Aortic smooth muscle cell (primary cell): Measurements from ENCODE around the gene CCDC78. TPM values are rescaled to one million over a fixed set of nuclear protein-coding genes. Genes with fewer than 3 reads are reported as not detected.

Experiments used
- total RNA-seq: library from RNA; depleted of rRNA; stranded (reverse); fragments of >200 nt; gene quantifications from 2 replicates; pipeline ENCODE4 v1.2.3, GENCODE V29; 2014

The CCDC78 gene
- 0.79 and 1.1 TPM in 2 replicates for total RNA-seq

DNA sequence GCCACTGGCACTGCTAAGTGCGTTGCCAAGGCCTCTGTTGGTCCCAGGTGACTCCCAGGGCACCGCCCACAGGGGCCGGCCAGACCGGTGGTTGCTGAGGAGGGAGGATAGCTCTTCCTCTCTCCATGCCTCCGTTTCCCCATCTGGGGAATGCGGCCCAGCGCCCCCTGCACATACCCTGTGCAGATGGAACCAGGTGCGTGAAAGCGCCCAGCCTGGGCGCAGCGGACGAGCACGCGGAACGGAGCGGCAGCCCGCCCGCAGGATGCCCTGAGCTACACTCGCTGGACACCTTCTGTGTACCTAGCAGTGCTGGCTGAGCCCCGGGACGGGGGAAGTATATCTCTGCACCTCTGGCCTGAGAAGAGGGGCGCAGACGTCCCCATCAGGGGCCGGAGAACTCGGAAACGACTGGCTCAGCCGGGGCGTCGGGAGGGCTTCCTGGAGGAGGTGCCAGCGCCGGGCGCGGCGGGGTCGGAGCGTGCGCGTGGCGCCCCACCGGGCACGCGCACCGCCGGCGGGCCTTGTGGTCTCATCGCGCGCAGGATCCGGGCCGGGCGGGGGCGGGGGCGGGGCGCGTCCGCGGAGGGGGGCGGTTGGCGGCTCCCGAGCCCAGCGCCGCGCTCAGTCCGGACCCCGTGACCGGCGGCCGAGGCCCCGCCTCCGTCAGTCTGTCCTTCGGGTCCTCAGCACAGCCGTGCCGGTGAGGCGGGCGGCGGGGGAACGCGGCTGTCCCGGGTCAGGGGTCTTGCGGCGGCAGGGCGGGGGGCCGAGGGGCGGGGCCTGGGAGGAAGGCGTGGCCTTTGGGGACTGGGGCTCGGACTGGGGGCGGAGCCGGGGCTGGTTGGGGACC is at the start of gene CCDC78, which contains the start of gene HAGHL:
Gene CCDC78, minus strand, starts transcription at position 6 of the 853 bp plus-strand sequence. CDS start 76 bp downstream, outside the sequence.
Gene HAGHL, plus strand, starts transcription at position 669 of the 853 bp plus-strand sequence. CDS start 404 bp downstream, outside the sequence.

DNA sequence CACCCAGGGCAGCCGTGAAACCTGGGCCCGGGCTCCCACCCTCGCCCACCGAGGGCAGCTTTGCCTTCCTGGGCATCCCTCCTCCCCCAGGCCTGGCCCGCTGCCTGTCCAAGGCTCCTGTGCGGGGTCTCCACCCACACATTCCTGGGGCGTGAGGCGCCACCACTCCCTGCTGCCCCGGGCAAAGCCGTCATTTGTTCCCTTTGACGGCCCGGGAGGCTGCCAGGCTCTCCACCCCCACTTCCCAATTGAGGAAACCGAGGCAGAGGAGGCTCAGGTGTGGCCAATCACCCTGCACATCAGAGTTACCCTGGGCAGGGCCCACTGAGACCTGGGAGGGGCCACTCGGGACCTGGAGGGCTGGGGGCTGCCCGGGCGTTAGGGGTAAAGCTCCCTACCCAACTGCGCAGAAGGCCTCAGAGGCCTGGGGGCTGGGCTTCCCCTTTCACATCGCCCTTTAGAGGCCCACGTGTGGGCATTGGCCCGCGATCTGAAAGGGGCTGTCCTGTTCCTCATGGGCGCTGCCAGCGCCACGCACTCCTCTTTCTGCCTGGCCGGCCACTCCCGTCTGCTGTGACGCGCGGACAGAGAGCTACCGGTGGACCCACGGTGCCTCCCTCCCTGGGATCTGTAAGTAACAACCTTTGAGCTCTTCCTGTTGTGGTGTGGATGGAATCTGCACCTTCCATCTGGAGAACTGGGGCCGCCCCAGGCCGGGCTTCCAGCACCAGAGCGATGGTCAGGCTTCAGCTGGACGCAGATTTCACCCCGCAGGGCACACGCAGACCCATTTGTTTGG is 34.5 kb upstream of the CCDC78 start, which contains the start of gene MSLN:
Gene MSLN, plus strand, starts transcription at position 190 of the 799 bp plus-strand sequence. CDS start 1,947 bp downstream, outside the sequence.

DNA sequence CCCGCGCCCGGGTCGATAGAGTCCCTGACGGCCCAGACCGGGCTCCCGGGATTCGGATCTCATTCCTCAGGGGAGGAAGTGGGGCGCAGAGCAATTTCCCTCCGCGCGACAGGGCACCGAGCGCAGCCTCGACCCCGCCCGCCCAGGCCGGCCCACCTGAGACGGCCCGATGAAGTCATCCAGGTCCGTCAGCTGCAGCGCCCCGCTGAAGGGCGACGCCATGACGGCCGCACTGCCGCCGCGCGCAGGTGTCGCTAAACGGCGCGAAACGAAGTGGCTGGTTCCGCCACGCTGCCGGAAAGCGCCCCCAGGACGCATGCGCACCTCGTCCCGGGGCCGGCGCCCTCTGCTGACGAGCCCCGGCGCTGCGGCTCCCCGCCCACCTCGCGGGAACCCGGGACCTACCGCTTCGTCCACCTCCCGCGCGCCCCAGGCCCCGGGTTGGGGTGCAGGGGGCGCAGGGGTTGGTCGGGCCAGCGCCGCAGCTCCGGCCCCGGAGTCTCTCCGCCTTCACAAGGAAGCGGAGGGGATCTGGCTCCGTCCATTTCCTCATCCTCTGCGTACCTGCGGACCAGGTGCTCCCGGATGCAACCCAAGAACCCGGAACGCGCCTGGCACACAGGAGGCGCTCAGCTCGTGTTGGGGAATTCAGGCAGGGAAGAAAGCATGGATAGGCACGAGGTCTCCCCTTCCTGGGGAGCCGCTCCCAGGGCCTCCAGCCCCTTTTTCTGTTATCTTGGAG is 14.7 kb upstream of the CCDC78 start, which contains the start of gene CIAO3:
Gene CIAO3, minus strand, starts transcription at position 234 of the 742 bp plus-strand sequence. Its CDS starts 12 bp downstream, at position 222.

DNA sequence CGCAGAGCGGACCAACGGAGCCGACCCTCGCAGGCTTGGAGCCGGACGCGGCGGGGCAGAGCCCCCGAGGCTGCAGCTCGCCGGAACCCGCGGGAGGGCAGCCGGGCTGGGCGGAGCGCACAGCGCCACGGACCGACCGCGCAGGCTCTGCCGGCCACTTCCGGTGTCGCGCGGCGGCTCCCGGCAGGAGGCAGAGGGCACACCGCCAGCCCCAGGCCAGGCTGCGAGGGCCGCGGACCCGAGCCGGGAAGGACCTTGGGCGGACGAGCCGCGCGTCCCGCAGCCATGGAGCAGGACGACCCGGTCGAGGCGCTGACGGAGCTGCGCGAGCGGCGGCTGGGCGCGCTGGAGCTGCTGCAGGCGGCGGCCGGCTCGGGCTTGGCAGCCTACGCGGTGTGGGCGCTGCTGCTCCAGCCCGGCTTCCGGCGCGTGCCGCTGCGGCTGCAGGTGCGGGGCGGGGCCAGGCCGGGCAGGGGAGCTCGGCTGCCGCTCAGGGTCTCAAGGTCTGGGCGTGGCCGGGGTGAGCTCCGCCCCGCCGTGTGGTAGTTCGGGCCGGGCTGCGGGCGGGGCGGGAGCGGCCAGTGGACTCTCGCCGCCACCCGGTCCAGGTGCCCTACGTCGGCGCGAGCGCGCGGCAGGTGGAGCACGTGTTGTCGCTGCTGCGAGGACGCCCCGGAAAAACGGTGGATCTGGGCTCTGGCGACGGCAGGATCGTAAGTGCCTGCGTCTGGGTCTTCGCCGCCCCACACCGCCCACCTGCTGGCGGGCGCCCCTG is 5.1 kb downstream of the CCDC78 start, which contains the start of gene ANTKMT:
Gene ANTKMT, plus strand, starts transcription at position 157 of the 775 bp plus-strand sequence. Its CDS starts 129 bp downstream, at position 286.

DNA sequence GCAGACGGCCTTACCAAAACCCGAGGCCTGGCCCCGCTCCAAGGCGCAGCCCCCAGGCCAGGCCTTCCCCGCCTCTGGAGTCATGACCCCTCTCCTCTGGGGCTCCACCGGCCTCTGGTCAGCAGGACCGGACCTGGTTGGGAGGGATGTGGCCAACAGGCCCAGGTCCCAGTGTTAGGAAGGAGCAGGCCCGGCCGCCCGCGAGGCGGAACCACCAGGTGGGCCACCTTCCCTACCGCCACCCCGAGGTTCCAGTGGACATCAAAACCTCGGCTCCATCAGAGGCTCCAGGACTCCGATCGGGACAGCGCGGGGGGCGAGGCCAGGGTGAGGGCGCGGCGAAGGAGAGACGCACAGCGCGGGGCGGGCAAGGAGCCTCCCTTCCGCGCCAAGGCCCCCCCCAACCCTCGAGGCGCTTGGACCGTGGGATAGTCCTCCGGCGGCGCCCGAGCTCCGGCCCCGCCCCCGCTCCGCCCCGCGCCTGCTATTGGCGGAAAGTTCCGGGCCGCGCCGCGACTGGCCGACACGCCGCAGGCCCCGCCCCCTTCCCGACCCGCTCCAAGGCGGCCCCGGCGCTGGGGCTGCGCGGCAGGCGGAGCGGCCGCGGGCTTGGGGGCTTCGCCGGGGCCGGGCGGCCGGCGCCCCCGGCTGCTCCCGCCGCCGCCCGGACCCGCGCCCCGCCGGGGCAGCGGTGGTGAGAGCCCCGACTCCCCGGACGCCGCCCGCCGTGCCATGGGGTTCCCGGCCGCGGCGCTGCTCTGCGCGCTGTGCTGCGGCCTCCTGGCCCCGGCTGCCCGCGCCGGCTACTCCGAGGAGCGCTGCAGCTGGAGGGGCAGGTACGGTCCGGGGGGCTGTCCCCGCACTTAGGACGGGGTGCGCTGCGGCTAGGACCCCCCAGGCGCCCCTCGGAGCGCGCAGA is 11.4 kb downstream of the CCDC78 start, which contains the start of gene METRN:
Gene METRN, plus strand, starts transcription at position 561 of the 919 bp plus-strand sequence. Its CDS starts 172 bp downstream, at position 733.

DNA sequence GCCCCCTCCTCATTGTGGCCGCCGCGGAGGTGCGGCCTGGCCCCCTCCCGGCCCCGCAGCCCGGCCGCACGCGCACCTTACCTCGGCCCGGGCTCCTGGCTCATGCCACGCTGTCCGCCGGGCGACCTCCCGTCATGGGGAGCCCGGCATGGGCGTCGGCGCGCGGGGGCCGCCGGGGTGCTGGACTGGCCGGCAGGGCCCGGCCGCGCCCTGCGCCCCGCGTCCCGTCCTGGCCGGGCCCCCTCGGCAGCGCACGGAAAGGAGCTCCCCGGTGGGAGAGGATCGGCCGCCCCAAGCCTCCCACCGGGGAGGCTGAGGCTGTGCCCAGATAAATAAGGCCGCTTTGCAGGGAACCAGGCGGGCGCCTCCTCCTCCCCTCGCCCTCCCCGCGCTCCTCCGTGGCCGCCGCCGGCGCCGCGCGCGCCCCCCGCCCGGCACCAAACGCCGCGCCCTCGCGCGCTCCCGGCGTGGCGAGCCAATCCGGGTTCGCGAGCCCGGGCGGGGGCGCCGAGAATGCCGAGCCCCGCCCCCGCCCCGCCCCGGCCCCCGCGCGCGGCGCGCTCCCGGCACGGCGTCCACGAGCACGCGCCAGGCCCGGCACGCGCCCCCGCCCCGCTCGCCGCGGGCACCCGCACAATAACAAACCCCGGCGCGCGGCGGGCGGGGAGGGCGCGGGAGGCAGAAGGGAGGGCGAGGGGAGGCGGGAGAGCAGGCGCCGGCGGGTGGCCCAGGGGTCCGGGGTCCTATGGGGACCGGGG is 20.6 kb downstream of the CCDC78 start, which contains the start of gene FBXL16:
Gene FBXL16, minus strand, starts transcription at position 371 of the 758 bp plus-strand sequence. CDS start 8,396 bp downstream, outside the sequence.

DNA sequence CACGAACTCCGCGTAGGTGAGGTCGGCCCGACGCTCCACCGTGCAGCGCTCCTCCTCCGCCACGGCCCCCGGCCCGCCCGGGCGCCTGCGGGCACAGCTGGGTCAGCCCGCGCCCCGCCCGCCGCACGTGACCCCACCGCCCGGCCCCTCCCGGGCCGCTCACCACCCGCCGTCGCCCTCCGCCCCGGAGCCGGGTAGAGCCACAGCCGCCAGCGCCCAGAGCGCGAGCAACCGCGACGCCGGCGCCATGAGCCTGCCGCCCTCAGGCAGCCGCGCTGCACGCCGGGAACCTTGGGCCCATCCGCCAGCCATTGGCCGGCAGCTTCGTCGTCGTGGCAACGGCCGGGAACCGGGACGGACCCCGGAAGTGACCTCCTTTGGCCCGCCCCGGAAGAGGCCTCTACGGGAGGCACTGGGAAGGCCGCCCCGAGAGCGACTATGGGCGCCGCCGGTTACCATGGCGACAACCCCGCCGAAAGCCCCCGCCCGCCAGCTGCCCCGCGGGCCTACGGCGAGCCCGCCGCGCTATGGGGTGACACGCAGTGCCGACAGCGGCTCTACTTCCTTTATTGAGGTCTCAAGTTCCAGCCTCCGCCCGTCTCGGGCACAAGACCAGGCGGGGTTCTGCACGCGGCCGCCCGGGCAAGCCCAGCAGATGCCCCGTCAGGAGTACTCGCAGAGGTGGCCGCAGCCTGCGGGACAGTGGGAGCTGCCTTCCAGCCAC is 42.0 kb downstream of the CCDC78 start, which contains the start of gene JMJD8:
Gene JMJD8, minus strand, starts transcription at position 264 of the 724 bp plus-strand sequence. Its CDS starts 15 bp downstream, at position 249.

DNA sequence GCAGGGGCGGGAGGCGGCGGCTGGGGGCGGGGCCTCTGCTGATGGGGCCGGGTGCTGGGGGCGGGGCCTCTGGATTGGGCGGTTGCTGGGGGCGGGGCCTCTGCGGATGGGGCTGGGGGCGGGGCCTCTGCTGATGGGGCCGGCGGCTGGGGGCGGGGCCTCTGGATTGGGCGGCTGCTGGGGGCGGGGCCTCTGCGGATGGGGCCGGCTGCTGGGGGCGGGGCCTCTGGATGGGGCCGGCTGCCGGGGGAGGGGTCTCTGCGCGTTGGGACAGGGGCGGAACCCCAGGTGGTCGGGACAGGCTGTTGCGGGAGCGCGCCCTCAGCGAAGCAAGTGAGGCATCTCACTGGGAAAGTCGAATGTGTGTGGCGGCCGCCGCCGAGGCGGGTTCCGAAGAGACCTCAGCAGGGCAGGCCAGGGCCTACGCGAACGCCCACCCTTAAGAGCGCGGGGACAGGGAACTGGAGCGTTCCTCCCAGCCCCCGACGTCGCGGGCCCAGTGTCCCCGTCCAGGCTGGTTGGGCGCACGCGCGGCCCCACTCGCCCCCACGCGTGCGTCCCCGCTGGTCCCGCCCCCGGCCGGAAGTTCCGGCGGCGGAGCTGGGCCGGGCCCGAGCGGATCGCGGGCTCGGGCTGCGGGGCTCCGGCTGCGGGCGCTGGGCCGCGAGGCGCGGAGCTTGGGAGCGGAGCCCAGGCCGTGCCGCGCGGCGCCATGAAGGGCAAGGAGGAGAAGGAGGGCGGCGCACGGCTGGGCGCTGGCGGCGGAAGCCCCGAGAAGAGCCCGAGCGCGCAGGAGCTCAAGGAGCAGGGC is 46.2 kb downstream of the CCDC78 start, which contains the start of gene STUB1:
Gene STUB1, plus strand, starts transcription at position 597 of the 811 bp plus-strand sequence. Its CDS starts 116 bp downstream, at position 713.

DNA sequence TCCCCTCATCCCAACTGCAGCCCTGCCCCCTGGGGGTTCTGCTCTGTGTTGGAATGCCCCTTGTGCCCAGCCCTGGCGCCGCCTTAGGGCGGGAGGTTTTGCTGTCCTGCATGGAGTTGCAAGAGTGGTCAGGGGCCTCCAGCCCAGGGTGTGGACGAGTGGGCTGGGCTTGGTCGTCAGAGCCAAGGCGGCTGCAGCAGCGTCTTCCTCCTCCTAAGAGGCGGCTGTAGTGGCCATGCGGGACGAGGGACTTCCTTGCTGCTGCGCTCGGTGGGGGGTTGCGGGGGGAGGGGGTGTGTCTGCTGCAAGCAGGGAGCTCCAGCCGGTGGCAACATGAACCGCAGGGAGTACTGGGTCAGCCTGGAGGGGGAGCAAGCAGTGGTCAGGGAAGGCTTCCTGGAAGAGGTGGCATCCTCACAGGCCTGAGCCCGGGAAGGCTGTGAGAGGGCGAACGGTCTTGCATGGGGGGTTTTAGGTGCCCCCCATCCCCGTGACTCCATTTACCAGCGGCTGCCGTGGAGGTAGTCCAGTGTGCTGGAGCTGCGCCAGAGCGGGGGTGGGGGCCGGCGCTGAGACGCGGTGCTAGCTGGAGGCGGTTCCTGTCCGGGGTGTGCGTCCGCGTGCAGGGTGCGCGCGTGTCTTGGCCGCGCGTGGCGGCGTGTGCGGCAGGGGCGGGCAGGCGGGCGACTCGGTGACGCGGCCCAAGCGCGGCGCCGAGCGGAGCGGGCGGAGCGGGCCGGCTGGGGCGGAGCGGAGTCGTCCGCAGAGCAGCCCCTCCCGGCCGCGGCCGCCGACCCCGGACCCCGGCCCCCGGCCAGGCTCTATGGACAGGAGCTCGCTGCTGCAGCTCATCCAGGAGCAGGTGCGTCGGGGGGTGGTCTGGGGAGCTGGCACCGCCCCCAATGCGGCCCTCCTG is 51.0 kb downstream of the CCDC78 start, which contains the start of gene RHBDL1:
Gene RHBDL1, plus strand, starts transcription at position 704 of the 916 bp plus-strand sequence. Its CDS starts 120 bp downstream, at position 824.

Other genes with a start within 250 kb of the CCDC78 start
- 15.8 and 20.6 TPM in 2 replicates for gene CAPN15, start 198.7 kb downstream of the CCDC78 start, total RNA-seq
- gene PRR35, start 166.0 kb downstream of the CCDC78 start, total RNA-seq = not detected in 2 replicates
- gene NHLRC4, start 159.4 kb downstream of the CCDC78 start, total RNA-seq = 1.7 and 2.6 TPM in 2 replicates
- 22.5 TPM in 2 replicates for gene PIGQ, start 156.5 kb downstream of the CCDC78 start, total RNA-seq
- 8.3 and 10.0 TPM in 2 replicates for gene RAB40C, start 136.4 kb downstream of the CCDC78 start, total RNA-seq
- gene WFIKKN1, start 95.5 kb downstream of the CCDC78 start, total RNA-seq = 0.12 and 0.13 TPM in 2 replicates
- gene METTL26, start 90.1 kb downstream of the CCDC78 start, total RNA-seq = 77.3 and 88.6 TPM in 2 replicates
- gene MCRIP2, start 84.6 kb downstream of the CCDC78 start, total RNA-seq = 14.2 and 19.3 TPM in 2 replicates
- gene WDR90, start 77.1 kb downstream of the CCDC78 start, total RNA-seq = 10.4 and 13.2 TPM in 2 replicates
- gene RHOT2, start 58.3 kb downstream of the CCDC78 start, total RNA-seq = 27.2 and 32.1 TPM in 2 replicates
- 3.2 and 4.2 TPM in 2 replicates for gene RHBDL1, start 50.8 kb downstream of the CCDC78 start, total RNA-seq
- 130 and 188 TPM in 2 replicates for gene STUB1, start 46.0 kb downstream of the CCDC78 start, total RNA-seq
- 26.7 and 27.2 TPM in 2 replicates for gene JMJD8, start 42.1 kb downstream of the CCDC78 start, total RNA-seq
- gene WDR24, start 36.0 kb downstream of the CCDC78 start, total RNA-seq = 2.6 and 3.7 TPM in 2 replicates
- 0.06 and 0.13 TPM in 2 replicates for gene FBXL16, start 20.6 kb downstream of the CCDC78 start, total RNA-seq
- gene METRN, start 11.3 kb downstream of the CCDC78 start, total RNA-seq = 124 and 143 TPM in 2 replicates
- gene ANTKMT, start 5.3 kb downstream of the CCDC78 start, total RNA-seq = 24.5 and 32.4 TPM in 2 replicates
- gene HAGHL, start 663 bp upstream of the CCDC78 start, total RNA-seq = 7.2 and 10.8 TPM in 2 replicates
- gene CIAO3, start 14.6 kb upstream of the CCDC78 start, total RNA-seq = 31.5 and 38.3 TPM in 2 replicates
- gene MSLN, start 34.3 kb upstream of the CCDC78 start, total RNA-seq = not detected in 2 replicates
- gene RPUSD1, start 61.9 kb upstream of the CCDC78 start, total RNA-seq = 10.0 and 13.6 TPM in 2 replicates
- gene CHTF18, start 62.2 kb upstream of the CCDC78 start, total RNA-seq = 6.7 and 9.0 TPM in 2 replicates
- gene GNG13, start 74.3 kb upstream of the CCDC78 start, total RNA-seq = not detected in 2 replicates
- gene LMF1, start 244.5 kb upstream of the CCDC78 start, total RNA-seq = 12.3 and 13.1 TPM in 2 replicates